ENCODE results near the gene MSL3. TPM values are rescaled to one million over a fixed set of nuclear protein-coding genes. Genes with fewer than 3 reads are reported as not detected.

MSL3 gene
- total RNA-seq, 1 donor from 2014 or later = 12.0 TPM

- no peak overlapping the region for H3K27ac ChIP-seq (ENCODE audit: low read depth, low read length)
- no peak overlapping the region for H3K9ac ChIP-seq (ENCODE audit: low read depth in 1 of 3, low read length in 3 of 3)
- no peaks in the 10 kb centered on the region for H3K27me3 ChIP-seq (ENCODE audit: control insufficient read depth in 3 of 3, insufficient read depth in 3 of 3, low read length in 3 of 3)
- H3K9me3 ChIP-seq (ENCODE audit: control insufficient read depth in 3 of 3, low read length in 3 of 3) = no peaks in the 10 kb centered on the region
- no peak overlapping the region for H3K4me3 ChIP-seq (ENCODE audit: low read length in 3 of 3)
- no peaks in the 10 kb centered on the region for H3K36me3 ChIP-seq (ENCODE audit: control insufficient read depth in 3 of 3, insufficient read depth in 3 of 3, low read length in 3 of 3)
- no peaks in the 10 kb centered on the region for H3K4me1 ChIP-seq (ENCODE audit: control insufficient read depth in 3 of 3, insufficient read depth in 3 of 3, low read length in 3 of 3)
These were observed 55.3 kb downstream of the MSL3 start for GRCh38 chrX:11813341-11813740.

Other genes starting within 250 kb of the MSL3 start
- 8.4 TPM for gene ARHGAP6, start 92.3 kb upstream of the MSL3 start, total RNA-seq